A549 treated with CORT108297 at 1 μM for 4 hours (cell line): Measurements from ENCODE around the gene POM121L12. TPM values are rescaled to one million over a fixed set of nuclear protein-coding genes. Genes with fewer than 3 reads are reported as not detected.

Source experiments
- total RNA-seq: library from RNA; stranded (reverse); fragments of 200-300 nt; extraction: Qiagen RNA extraction; gene quantifications from 5 replicates; pipeline ENCODE4 v1.2.3, GENCODE V29; 2022

POM121L12 gene
- not detected in 5 replicates for total RNA-seq

GRCh38 chr7:53035499-53036412 is at the start of gene POM121L12:
Gene POM121L12, plus strand, starts transcription at chr7:53035633. Its CDS starts 39 bp downstream, at chr7:53035672.

